ENCODE results near the gene RNF114.
A peak's percentile ranks its signal among the peaks of the same experiment; 100 is the strongest.
"Not testable (repeated sequence)": the region's sequence is repeated elsewhere in the genome, so short reads cannot be mapped to it uniquely, and the experiment has no call there.

Gene RNF114

DNA sequence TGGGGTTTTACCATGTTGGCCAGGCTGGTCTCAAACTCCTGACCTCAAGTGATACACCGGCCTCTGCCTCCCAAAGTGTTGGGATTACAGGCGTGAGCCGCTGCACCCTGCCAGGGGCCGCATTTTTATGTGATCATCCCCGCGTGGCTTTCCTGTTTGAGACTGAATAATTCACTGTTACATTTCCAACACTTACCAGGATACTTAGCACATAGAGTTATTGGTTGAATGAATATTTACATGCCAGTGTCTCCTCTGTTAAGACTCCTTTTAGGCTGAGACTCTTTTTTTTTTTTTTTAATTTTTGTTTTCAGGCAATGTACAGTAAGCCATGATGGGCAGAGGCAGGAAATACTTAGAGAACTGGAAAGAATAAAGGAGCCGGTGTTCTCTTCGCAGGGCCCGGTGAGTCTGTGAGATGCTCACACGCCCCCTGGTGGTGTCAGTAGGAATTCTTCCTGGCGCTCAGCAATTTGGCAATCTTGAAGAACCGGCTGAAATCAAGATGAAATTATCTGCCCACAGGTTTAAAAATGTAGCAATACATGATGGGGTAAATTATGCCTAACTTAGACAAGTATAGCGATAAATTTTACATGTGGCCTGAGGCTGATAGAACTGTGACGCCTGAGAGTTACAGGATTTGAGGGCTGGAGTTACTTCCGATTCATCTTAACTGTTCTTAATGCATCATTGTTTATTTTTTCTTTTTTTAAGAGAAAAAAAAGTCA lies 7.6 kb upstream of the RNF114 start:
- DNase-seq: peak; percentile 45 to 69 (median 62)

DNA sequence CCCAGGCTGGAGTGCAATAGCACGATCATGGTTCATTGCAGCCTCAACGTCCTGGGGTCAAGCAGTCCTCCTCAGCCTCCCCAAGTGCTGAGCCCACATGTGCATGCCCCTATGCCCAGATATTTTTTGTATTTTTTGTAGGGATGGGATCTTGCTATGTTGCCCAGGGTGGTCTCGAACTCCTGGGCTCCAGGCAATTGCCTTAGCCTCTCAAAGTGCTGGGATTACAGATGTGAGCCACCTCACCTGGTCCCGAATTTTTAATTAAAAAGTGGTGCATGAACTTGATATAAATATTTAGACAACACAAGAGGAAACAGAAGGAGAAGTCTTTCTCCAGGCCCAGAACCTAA lies 7.1 kb upstream of the RNF114 start:
- DNase-seq: no peak

DNA sequence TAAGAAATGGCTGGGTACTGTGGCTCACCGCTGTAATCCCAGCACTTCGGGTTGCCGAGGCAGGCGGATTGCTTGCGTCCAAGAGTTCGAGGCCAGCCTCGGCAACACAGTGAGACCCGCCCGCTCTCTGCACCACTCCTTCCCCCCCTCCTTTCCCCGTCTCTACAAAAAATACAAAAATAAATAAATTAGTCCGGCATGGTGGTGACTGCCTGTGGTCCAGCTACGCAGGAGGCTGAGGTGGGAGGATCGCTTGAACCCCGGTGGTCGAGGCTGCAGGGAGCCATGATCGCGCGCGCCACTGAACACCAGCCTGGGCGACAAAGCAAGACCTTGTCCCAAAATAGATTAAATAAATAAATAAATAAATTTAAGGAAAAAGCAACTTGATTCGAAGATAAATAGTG lies 448 bp upstream of the RNF114 start:
- no peak for DNase-seq

DNA sequence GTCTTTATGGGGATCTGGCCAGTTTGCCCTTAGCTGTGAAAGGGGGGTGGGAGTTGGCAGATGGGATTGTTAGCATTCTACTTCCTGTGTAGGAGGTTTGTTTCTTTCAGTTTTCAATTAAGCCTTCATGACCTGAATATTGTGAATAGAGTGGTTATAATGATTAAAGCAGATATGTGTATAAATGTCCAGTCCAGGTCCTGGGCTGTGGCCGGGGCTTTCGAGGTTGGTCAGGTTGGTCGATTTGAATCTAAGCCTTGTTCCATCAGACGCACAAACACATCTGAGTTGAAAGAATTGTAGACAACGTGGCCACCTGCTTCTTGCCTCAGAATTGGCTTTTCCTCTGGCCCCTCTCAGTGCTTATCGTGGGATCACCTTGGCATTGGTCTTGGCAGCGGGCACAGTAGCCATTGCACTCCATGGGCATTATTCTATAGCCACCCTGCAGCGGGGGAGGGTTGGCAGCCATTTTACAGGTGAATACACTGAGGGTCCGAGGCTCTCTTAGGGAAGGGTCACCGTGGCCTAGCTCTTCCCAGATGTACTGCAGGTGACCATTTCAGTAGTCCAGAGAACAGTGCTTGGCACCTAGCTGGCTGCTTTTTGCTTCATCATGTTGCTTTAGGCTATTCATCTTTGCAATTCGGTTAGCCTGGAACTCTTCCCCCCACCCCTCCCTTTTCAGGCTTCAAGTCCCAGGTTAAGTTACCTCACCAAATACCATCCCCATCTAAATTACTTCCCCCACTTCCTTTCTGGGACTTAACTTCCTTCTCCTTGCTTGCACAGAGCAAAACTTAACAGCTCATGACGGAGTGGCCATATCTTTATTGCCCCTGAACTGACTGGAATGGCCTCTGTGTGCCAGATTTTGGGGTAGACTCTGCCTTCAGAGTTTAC lies 1.1 kb downstream of the RNF114 start:
- DNase-seq: no peak

DNA sequence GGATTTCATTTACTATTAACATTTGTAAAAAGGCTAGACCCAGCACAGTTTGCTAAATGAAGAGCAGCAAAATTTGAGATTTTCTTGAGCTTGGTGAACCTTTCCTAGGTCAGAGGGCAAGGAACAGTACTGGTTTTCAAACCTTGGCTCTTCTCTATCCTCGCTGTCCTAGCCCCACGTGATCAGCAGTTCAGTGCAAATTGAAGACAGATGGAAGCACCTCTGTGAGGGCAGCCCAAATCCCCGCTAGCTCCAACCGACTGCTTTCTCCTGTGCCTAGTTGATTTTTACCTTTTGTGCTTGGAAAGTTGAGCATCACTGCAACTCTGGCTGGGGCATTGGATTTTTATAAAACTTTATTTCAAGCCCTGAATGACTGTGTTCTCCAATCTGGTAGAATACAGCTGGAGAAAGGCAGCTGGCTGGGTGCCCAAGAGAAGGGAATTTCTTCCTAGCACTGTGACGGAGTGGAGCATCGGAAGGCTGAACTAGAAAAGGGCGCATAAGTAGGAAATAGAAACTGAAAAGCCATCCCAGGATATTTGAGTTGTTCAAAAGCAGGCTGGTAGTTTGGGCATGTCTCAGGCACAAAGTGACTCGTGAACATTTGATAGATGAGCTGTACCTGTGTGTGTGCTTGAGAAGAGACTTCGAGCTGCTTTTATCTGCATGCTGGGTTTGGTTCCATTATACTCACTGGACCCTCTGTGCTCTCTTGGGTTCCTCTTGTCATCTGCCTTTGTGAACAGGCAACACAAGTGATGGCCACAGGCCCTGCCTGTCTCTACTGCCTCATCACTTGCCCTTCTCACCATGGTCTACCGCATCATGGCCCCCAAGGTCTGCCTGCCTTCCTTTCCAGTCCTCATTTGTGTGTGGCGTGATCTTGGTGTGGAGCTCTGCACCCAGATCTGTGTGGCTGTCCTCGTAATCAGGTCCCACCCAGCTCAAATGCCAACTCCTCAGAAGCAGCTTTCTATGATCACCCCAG lies 2.3 kb downstream of the RNF114 start:
- no peak for DNase-seq

DNA sequence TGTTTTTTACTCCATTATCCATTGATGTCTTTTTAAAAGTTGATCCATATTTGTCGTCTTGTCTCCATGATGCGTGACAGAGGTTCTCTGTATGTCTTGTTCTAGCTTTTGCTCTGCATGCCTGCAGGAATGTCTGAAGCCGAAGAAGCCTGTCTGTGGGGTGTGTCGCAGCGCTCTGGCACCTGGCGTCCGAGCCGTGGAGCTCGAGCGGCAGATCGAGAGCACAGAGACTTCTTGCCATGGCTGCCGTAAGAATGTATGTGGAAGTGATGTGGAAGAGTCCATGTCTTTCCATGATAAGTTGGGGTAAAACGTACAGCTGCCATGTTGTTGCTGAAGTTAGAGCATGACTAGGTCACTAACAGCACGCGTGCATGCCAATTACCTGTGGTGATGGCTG lies 5.3 kb downstream of the RNF114 start:
- no peak for DNase-seq

DNA sequence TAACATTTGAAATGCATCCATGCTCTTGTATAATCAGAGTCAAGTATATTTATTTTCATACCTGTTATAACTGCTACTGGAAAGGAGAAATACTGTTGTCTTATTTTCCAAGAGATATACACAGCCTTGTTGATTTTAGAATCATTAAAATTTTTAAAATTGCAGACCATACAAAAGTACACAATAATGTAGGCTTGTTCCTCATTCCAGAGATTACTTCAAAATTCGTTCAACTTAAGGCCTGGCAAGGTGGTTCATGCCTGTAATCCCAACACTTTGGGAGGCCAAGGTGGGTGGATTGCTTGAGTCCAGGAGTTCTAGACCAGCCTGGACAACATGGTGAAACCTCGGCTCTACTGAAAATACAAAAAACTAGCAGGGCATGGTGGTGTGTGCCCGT lies 6.1 kb downstream of the RNF114 start:
- no peak for DNase-seq

DNA sequence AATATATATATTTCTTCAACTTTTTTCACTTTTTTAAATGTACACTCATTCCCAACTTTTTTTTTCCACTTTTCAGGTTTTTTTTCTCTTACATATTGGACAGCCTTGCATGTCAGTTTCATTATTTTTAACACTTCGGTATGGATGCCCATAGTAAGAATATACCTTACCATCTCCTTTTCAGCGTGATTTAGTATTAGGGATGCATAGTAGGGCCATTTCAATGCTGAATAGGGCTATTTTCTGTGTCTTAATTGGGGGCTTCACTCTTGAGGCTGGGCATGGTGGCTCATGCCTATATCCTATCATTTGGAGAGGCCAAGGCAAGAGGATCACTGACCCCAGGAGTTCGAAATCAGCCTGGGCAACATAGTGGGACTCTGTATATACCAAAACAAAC lies 6.7 kb downstream of the RNF114 start:
- no peak for DNase-seq

DNA sequence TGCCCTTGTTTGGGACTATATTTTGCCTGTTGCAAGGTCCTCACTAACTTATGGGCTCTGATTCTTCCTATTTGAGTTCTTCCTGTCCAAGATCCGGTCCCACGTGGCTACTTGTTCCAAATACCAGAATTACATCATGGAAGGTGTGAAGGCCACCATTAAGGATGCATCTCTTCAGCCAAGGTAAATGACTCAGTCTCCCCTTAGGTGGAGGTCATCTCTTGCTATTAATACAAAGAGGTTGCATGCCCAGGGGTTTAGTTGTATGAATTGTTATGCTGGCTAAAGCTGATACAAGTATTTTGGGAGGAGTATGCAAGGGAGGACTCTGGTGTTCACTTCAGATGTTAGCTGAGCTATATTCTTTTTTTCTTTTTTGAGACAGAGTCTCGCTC lies 9.1 kb downstream of the RNF114 start:
- no peak for DNase-seq

DNA sequence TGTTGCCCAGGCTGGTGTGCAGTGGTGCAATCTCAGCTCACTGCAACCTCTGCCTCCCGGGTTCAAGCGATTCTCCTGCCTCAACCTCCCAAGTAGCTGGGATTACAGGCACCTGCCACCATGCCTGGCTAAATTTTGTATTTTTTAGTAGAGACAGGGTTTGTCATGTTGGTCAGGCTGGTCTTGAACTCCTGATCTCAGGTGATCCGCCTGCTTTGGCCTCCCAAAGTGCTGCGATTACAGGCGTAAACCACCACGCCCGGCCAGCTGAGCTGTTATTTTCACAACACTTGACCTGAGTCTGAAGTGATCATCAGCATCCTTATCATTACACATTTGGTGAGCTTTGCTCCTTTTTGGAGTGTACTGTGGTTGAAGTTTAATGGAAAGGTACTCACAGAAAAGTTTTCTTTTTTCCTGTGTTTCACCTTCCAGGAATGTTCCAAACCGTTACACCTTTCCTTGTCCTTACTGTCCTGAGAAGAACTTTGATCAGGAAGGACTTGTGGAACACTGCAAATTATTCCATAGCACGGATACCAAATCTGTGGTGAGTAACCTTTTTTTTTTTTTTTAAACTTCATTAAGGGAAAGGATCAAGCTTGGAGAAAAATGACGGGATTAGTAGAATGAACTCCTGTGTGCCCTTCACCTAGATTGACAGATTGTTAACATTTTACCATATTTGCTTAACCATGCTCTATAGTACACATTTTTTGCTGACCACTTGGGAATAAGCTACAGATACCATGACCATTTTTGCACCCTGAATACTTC lies 9.7 kb downstream of the RNF114 start:
- no peak for DNase-seq

DNA sequence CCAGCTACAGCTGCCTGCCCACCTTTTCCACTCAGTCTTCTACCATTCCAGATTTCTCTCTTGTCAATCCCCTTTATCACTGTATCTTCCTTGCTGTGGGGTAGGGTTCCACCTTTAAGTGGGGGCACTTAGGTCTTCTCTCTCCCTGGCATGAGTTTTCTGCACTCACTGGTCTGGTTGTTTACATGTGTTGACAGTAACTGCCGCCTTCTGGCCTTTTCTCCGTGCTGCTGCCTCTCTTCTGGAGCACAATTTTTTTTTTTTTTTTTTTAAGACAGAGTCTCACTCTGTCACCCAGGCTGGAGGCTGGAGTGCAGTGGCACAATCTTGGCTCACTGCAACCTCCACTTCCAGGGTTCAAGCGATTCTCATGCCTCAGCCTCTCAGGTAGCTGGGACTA lies 12.0 kb downstream of the RNF114 start:
- DNase-seq: no peak

DNA sequence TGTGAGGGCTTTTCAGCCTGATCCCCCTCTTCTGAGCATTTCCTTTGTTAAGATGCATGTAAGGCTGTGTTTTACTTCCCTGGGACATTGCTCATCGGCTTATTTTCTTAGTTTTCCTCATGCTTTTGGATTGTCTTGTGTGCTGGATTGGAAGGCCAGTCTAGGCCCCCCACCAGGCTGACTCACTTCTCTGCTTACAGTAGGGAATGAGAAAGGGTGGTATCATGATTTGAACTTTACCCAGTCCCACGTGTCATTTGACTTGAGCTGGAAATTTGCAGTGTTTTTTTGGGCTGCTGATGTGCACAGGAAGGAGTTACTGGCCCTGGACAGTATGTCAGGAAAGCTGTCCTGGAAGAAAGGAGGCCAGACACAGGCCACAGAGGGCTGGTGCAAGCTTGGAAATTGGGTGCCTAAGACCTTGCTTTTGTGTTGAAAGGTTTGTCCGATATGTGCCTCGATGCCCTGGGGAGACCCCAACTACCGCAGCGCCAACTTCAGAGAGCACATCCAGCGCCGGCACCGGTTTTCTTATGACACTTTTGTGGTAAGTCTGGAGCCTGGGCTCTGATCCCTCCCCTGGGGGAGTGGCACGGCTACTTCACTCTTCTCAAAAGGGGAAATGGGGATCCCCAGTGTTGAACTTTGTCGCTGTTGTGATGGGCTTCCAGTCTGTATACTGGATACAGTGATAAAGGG lies 12.8 kb downstream of the RNF114 start:
- no peak for DNase-seq

DNA sequence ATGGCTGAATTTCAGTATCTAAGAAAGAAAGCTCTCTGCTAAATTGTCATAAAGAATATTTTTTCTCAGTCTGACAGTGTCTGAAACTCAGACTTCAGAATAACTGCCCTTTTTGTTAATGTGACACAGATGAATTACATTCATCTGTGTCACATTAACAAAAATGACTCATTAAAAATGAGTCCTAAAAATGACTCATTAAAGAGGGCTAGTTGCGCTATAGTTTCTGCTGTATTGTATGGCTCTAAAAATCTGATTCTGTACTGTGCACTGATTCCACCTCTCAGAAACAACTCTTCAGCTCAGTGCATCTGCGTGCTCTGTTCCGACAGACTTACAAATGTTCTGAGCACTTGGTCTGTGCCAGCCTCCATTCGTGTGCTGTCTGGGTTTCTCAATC lies 15.0 kb downstream of the RNF114 start:
- DNase-seq: no peak

DNA sequence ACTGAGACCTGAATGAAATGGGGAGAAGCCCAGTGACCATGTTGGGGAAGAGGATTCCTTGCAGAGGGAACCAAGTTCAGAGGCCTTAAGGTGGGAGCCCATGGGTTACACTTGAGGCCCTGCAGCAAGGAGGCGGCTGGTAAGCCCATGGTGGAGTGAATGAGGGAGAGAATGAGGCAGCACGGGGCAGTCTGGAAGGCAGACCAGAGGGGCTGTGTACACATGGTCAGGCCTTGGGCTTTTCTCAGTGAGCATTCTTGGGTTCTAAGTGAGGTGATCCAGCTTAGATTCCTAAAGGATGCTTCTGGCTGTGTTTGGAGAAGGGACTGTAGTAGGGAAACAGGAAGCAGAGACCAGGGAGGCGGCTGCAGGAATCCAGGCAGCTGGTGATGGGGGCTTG lies 19.0 kb downstream of the RNF114 start:
- DNase-seq: no peak

DNA sequence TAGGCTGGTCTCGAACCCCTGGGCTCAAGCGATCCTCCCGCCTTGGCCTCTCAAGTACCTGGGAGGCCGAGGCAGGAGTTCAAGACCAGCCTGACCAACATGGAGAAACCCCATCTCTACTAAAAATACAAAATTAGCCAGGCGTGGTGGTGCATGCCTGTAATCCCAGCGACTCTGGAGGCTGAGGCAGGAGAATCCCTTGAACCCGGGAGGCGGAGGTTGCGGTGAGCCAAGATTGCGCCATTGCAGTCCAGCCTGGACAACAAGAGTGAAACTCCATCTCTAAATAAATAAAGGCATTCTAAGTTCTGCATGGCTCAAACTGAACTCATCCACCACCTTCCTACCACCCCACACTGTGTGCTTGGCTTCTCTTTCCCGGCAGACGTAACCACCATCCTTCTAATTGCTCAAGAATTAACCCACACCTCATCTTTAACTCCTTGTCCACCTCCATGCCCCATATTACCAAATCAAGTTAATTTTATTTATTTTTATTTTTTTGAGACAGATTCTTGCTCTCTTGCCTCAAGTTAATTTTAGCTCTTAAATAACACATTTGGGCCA lies 19.7 kb downstream of the RNF114 start:
- DNase-seq: not testable (repeated sequence)

DNA sequence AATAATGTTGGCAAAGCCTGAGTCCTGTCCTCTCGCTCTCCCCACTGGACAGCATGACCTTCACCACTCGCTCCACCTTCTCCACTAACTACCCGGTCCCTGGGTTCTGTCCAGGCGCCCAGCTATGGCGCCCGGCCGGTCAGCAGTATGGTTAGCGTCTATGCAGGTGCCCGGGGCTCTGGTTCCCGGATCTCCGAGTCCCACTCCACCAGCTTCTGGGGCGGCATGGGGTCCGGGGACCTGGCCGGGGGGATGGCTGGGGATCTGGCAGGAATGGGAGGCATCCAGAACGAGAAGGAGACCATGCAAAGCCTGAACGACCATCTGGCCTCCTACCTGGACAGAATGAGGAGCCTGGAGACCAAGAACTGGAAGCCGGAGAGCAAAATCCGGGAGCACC lies 20.5 kb downstream of the RNF114 start:
- DNase-seq: no peak

DNA sequence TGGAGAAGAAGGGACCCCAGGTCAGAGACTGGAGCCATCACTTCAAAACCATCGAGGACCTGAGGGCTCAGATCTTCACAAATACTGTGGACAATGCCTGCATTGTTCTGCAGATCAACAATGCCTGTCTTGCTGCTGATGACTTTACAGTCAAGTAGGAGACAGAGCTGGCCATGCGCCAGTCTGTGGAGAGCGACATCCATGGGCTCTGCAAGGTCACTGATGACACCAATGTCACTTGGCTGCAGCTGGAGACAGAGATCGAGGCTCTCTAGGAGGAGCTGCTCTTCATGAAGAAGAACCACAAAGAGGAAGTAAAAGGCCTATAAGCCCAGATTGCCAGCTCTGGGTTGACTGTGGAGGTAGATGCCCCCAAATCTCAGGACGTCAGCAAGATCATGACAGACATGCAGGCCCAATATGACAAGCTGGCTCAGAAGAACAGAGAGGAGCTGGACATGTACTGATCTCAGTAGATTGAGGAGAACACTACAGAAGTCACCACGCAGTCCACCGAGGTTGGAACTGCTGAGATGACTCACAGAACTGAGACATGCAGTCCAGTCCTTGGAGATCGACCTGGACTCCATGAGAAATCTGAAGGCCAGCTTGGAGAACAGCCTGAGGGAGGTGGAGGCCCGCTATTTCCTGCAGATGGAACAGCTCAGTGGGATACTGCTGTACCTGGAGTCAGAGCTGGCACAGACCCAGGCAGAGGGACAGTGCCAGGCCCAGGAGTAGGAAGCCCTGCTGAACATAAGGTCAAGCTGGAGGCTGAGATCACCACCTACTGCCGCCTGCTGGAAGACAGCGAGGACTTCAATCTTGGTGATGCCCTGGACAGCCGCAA lies 21.1 kb downstream of the RNF114 start:
- not testable (repeated sequence) for DNase-seq

DNA sequence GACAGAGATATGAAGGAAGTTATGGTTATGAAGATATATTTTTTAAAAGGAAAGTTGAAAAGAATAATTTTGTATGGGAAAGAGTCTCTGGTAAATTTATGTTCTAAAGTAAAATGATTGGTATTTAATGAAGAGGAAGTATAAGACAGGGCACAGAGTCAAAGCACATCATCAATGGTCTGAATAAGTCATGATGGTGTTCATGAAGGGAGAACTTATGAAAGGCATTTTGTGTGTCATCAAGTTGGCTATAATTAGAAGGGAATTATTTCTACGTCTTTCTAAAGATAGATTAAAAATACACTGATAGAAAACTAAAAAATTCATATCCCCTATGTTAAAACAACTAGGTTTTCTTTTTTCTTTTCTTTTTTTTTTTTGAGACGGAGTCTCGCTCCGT lies 25.2 kb downstream of the RNF114 start:
- no peak for DNase-seq

DNA sequence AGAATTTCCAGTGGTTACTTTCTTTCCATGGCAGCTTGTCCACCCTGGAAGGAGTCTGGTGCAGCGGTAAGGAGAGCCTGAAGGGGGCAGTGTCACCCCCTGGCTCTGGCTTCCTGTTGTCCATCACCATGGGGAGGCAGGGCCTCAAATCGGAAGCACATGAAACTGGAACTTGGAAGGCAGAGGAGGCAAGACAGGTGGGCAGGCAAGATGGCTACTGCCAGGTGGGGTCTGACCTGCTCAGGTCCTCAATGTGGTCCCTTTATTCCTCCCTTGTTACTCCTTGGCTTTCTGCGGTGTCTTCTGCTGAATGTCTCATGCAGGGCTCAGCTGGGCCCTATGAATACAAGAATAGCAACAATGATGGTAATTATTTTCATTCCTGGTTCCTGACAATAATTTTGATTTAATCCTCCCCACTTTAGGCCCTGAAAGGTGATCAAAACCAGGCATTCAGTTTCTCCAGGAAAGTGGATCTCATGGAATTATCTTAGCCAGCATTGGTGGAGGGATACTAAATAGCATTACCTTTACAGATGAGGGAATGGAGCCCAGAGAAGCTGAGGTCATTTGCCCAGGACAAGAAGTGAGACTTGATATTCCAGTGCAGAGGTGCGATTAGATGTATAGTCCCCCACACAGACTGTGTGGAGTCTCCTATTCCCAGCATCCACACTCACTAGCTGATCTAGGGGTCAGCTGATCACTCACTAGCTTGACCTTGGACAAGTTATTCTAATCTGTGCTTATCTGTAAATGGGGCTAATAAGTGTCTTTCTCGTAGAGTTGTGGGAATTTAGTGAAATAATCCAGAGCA lies 29.0 kb downstream of the RNF114 start:
- no peak for DNase-seq
